Osteoblast (primary cell): ENCODE results near the gene PHYKPL. TPM values are rescaled to one million over a fixed set of nuclear protein-coding genes. Genes with fewer than 3 reads are reported as not detected.
A peak's percentile ranks its signal among the peaks of the same experiment; 100 is the strongest.

ENCODE experiments used
- DNase-seq: peaks from one replicate; pipeline ENCODE4 v3.0.0; 2011; ENCODE audit warnings: low spot score, mixed read lengths; ENCODE audit not compliant: insufficient read length; ENCODE audit errors: missing footprints
- H2AFZ ChIP-seq: 2 replicates; pipeline ENCODE4 v1.6.0; 2011; ENCODE audit warnings: mild to moderate bottlenecking, low read length
- H3K27ac ChIP-seq: 2 replicates; pipeline ENCODE4 v1.5.1; 2011; ENCODE audit warnings: mild to moderate bottlenecking, low read depth, low read length, moderate library complexity
- H3K27me3 ChIP-seq: 2 replicates; pipeline ENCODE4 v1.6.0; 2012; ENCODE audit warnings: mild to moderate bottlenecking, control low read depth, inconsistent platforms, low read length, moderate library complexity; ENCODE audit not compliant: insufficient read depth
- H3K36me3 ChIP-seq: 2 replicates; pipeline ENCODE4 v1.5.1; 2011; ENCODE audit warnings: mild to moderate bottlenecking, low read length, control low read depth, moderate library complexity; ENCODE audit not compliant: insufficient read depth
- H3K4me1 ChIP-seq: 2 replicates; pipeline ENCODE4 v1.5.1; 2011; ENCODE audit warnings: mild to moderate bottlenecking, low read length, control low read depth, moderate library complexity; ENCODE audit not compliant: insufficient read depth
- H3K4me2 ChIP-seq: 2 replicates; pipeline ENCODE4 v1.6.0; 2011; ENCODE audit warnings: mild to moderate bottlenecking, low read length; ENCODE audit not compliant: insufficient read depth
- H3K4me3 ChIP-seq: fragments of 200-600 bp; sonication (generic); 3 replicates; pipeline ENCODE4 v1.5.1; 2012; ENCODE audit warnings: mild to moderate bottlenecking, low read length, inconsistent platforms; ENCODE audit not compliant: insufficient read depth
- H3K79me2 ChIP-seq: 2 replicates; pipeline ENCODE4 v1.6.0; 2012; ENCODE audit warnings: mild to moderate bottlenecking, low read length, control low read depth, inconsistent platforms; ENCODE audit not compliant: insufficient read depth
- H3K9me3 ChIP-seq: 2 replicates; pipeline ENCODE4 v1.5.1; 2011; ENCODE audit warnings: low read depth, low read length, control low read depth
- H4K20me1 ChIP-seq: 2 replicates; pipeline ENCODE4 v1.6.0; 2012; ENCODE audit warnings: mild to moderate bottlenecking, low read length, control low read depth; ENCODE audit not compliant: insufficient read depth
- total RNA-seq: library from RNA; depleted of rRNA; stranded (reverse); fragments of >200 nt; gene quantifications from 2 replicates; pipeline ENCODE4 v1.2.3, GENCODE V29; 2012
- TF ChIP-seq, protein P1 (sequence below): IDR thresholded peaks from 2 replicates; pipeline ENCODE4 v1.5.1; 2011; ENCODE audit warnings: mild to moderate bottlenecking, low read depth, low read length, moderate library complexity; ENCODE audit errors: extremely low read depth

Gene PHYKPL
- total RNA-seq, 1 donor = 35.1 TPM

DNA sequence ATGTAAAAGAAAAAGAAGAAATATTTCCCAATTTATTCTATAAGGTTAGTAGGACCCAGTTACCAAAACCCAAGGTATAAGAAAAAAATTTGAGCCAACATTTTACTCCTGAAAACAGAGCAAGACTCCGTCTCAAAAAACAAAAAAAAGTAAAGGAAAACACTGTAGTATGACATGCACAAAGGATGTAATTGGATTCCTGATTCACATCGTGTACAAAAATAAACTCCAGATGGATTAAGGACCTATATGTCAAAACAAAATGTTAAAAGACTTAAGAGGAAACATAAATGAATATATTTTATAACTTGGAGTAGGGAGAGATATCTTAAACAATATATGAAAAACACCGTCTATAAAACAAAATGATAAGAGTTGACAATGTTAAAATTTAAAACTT, 13.8 kb downstream of the PHYKPL start:
- no peak overlapping the region for H2AFZ ChIP-seq
- TF ChIP-seq, protein P1, sequence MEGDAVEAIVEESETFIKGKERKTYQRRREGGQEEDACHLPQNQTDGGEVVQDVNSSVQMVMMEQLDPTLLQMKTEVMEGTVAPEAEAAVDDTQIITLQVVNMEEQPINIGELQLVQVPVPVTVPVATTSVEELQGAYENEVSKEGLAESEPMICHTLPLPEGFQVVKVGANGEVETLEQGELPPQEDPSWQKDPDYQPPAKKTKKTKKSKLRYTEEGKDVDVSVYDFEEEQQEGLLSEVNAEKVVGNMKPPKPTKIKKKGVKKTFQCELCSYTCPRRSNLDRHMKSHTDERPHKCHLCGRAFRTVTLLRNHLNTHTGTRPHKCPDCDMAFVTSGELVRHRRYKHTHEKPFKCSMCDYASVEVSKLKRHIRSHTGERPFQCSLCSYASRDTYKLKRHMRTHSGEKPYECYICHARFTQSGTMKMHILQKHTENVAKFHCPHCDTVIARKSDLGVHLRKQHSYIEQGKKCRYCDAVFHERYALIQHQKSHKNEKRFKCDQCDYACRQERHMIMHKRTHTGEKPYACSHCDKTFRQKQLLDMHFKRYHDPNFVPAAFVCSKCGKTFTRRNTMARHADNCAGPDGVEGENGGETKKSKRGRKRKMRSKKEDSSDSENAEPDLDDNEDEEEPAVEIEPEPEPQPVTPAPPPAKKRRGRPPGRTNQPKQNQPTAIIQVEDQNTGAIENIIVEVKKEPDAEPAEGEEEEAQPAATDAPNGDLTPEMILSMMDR = no peak
- H3K4me2 ChIP-seq = no peak overlapping the region
- H3K79me2 ChIP-seq = peaks cover 11% of the 10 kb centered on the region
- peaks cover 62% of the 10 kb centered on the region for H3K36me3 ChIP-seq
- H3K4me3 ChIP-seq = no peak overlapping the region
- peaks cover 30% of the 10 kb centered on the region for H4K20me1 ChIP-seq
- H3K27me3 ChIP-seq = no peaks in the 10 kb centered on the region
- no peaks in the 10 kb centered on the region for H3K4me1 ChIP-seq
- no peak for DNase-seq
- no peaks in the 10 kb centered on the region for H3K9me3 ChIP-seq
- no peak overlapping the region for H3K27ac ChIP-seq

DNA sequence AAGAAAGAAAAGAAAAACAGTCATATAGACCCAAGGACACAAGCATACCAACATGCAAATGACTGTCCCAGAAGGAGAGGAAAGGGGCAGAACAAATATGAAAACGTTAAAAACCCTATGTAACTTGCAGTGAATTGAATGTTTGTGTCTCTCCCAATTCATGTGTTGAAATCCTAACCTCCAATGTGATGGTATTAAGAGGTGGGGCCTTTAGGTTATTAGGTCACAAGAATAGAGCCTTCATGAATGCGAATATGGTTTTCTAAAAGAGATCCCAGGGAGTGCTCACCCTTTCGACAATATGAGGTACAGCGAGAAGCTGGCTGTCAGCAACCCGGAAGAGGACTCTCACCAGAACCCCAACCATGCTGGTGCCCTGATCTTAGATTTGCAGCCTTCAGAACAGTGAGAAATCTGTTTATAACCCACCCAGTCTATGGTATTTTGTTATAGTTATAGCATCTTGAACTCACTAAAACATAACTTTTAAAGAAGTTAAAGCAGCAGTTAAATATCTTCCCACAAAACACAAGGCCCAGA, 14.3 kb downstream of the PHYKPL start:
- Histone ChIP-seq H3K79me2 (peaks cover 11% of the 10 kb centered on the region), H3K4me1 (no peaks in the 10 kb centered on the region), H3K36me3 (peaks cover 68% of the 10 kb centered on the region), H4K20me1 (peaks cover 29% of the 10 kb centered on the region), H3K4me3 (no peak overlapping the region), H2AFZ (no peak overlapping the region), H3K9me3 (no peaks in the 10 kb centered on the region), H3K4me2 (no peak overlapping the region), H3K27ac (no peak overlapping the region), H3K27me3 (no peaks in the 10 kb centered on the region)
- TF ChIP-seq, protein P1 = no peak
- DNase-seq = peak; percentile 15

DNA sequence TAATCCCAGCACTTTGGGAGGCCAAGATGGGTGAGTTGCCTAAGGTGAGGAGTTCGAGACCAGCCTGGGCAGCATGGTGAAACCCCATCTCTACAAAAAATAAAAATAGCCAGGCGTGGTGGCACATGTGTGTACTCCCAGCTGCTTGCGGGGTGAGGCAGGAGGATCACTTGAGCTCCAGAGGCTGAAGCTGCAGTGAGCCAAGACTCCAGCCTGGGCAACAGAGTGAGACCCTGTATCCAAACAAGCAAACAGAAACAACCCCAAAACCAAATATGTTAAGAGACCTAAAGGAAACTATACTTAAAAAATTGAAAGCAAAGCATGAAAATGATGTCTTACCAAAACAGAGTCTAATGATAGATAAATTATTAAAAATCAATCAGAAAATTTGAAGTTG, 15.8 kb downstream of the PHYKPL start:
- H3K27me3 ChIP-seq = no peaks in the 10 kb centered on the region
- H2AFZ ChIP-seq = no peak overlapping the region
- no peaks in the 10 kb centered on the region for H3K4me1 ChIP-seq
- peaks cover 32% of the 10 kb centered on the region for H4K20me1 ChIP-seq
- H3K36me3 ChIP-seq = peaks cover 75% of the 10 kb centered on the region
- DNase-seq = no peak
- no peak overlapping the region for H3K27ac ChIP-seq
- no peak overlapping the region for H3K4me2 ChIP-seq
- no peaks in the 10 kb centered on the region for H3K9me3 ChIP-seq
- peaks cover 9% of the 10 kb centered on the region for H3K79me2 ChIP-seq
- TF ChIP-seq, protein P1 = no peak
- H3K4me3 ChIP-seq = no peak overlapping the region

DNA sequence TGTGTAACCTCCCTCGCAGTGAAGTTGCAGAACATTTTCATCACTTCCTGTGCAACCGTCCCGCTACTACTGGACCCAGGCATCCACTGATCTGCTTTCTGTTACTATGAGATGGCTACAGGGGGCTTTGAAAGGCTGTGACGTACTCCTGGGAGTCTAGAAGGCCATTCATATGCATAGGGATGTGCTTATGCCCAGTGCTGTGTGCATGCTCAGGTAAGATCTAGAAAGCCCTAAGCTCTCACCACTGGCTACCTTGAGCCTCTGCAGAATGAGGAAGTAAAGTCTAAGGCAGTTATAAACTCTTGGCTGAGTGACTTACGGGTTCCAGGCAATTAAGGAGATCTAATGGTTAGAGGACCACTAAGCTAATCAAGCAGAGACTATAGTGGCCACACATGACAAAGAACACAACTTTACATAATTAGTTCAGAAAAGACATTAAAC, 16.5 kb downstream of the PHYKPL start:
- H3K79me2 ChIP-seq = peaks cover 9% of the 10 kb centered on the region
- no peak overlapping the region for H3K4me2 ChIP-seq
- TF ChIP-seq, protein P1 = no peak
- H3K4me3 ChIP-seq = no peak overlapping the region
- H3K36me3 ChIP-seq = peaks cover 79% of the 10 kb centered on the region
- H3K9me3 ChIP-seq = no peaks in the 10 kb centered on the region
- H3K27ac ChIP-seq = no peak overlapping the region
- H4K20me1 ChIP-seq = peaks cover 32% of the 10 kb centered on the region
- no peak overlapping the region for H2AFZ ChIP-seq
- no peaks in the 10 kb centered on the region for H3K4me1 ChIP-seq
- no peaks in the 10 kb centered on the region for H3K27me3 ChIP-seq
- no peak for DNase-seq
